ENCODE results near the gene IRAK1.

The IRAK1 gene

GRCh38 chrX:153971124-153971449 lies 48.6 kb downstream of the IRAK1 start:
- DNase-seq (ENCODE audit: low read depth in 2 of 2): peak; percentile 79 to 93

- no peak for DNase-seq (ENCODE audit: low read depth in 2 of 2)
These were observed 49.2 kb downstream of the IRAK1 start for GRCh38 chrX:153970357-153971123.

- no peak for DNase-seq (ENCODE audit: low read depth in 2 of 2)
These were observed 49.8 kb downstream of the IRAK1 start for GRCh38 chrX:153969904-153970356.

GRCh38 chrX:153969125-153969903 lies 50.4 kb downstream of the IRAK1 start:
- no peak for DNase-seq (ENCODE audit: low read depth in 2 of 2)

DNA sequence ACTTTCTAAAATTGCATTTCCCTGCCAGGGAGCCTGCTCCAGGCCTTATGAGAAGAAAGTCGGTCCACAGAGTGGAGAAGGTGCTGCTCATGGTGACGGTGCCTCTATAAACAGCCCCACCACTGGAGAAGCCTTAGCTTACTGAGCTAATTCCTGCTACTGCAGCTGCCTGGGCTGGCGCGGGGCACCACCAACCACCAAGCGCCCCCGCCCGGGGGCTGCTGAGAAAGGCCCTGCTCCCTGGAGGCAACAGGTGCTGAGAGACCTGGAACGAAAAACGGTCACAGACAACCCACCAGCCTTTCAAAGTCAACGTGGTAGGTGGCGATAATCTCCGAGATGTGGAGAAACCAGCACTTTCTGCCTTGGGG lies 51.0 kb downstream of the IRAK1 start:
- DNase-seq (ENCODE audit: low read depth in 2 of 2): peak in 1 of 2 donors; percentile 37

DNA sequence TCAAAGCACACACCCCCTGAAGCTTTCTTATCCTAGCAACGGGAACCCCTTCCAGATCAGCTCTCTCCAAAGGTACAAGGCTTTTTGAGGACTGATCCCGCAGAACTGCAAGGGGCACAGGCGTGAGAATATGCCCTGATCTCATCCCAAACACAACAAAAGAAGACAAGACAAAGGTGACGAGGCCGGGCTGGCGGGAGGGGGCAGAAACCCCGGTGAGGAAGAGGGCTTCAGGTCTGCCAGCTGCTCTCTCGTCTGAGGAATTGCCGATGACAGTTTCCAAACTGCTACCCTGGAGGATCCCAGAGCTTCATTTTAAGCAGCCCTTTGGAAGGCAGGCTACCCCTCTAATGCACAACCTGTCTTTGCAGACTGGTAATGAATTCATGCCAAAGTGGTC lies 51.4 kb downstream of the IRAK1 start:
- no peak for DNase-seq (ENCODE audit: low read depth in 2 of 2)

- no peak for DNase-seq (ENCODE audit: low read depth in 2 of 2)
These were observed 52.0 kb downstream of the IRAK1 start for GRCh38 chrX:153967536-153968224.

- peak; percentile 40 to 47 for DNase-seq (ENCODE audit: low read depth in 2 of 2)
These were observed 52.7 kb downstream of the IRAK1 start for GRCh38 chrX:153966841-153967535.

DNA sequence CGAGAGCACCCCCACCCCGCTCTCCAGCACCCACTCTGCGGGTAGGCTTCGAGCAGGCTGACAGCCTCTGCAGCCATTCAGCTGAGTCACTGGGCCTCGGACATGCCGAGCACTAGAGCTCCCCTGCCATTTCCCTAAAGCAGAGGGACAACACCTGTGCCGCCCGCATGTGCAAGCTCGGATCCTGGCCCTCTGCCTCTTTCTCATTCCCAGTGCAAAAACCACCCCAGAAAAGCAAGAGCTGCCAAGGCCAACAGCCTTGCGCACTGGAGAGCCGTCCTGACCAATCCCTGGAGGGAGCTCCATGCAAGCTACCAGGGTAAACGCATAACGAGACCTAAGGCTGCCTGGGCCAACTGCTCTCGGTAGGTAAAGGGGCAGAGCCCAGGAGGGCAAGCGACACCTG lies 53.4 kb downstream of the IRAK1 start:
- no peak for DNase-seq (ENCODE audit: low read depth in 2 of 2)

DNA sequence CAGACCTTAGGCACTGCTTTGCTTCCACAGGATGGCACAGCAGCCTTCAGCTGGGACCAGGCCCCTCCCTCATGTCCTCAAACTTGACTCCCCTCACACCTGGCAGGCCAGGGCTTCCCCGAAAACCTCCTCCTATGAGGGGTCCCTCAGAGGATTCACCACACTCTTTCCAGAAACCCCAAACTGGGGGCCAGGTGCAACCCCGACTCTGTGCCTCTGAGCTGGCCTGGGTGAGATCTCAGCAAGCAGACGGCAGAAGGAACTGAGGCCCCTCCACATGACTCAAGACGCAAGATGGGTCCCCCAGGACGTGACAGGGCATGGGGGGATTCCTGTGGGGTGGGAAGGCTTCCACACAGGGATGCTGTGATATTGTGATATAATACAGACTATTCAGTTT lies 54.3 kb downstream of the IRAK1 start:
- no peak for DNase-seq (ENCODE audit: low read depth in 2 of 2)

- no peak for DNase-seq (ENCODE audit: low read depth in 2 of 2)
These were observed 55.6 kb downstream of the IRAK1 start for GRCh38 chrX:153964105-153964504.

- no peak for DNase-seq (ENCODE audit: low read depth in 2 of 2)
These were observed 56.2 kb downstream of the IRAK1 start for GRCh38 chrX:153963546-153963945.

- DNase-seq (ENCODE audit: low read depth in 2 of 2): no peak
These were observed 58.4 kb downstream of the IRAK1 start for GRCh38 chrX:153961292-153961691.

DNA sequence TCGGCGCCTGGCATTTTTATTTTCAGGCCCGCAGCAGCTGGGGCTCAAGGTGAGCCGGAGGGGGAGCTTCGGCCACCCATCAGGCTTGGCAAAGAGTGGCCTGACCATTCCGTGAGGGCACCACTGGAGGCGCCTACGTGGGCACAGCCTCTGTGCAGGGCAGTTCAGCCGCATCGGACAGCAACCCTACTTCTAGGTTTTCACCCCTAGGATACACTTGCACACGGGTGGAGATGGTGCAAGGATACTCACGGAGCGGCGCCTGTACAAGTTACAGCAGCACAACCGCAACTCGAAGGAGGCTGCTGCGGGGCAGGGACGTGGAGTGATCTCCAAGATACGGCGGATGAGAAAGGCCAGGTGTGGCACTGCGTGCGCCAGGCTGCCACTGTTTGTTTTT lies 58.9 kb downstream of the IRAK1 start:
- no peak for DNase-seq (ENCODE audit: low read depth in 2 of 2)
